GM08714 (cell line): ENCODE measurements around the gene MPIG6B.
A peak's percentile ranks its signal among the peaks of the same experiment; 100 is the strongest.

Experiments used
- H3K4me3 ChIP-seq: fragments of 200-500 bp; sonication (Bioruptor generic); 2 replicates; pipeline ENCODE4 v1.5.1; 2014; ENCODE audit warnings: mild to moderate bottlenecking, low read length, inconsistent platforms
- ZNF274 ChIP-seq: IDR thresholded peaks from 2 replicates; pipeline ENCODE4 v1.6.1; 2012; ENCODE audit warnings: mild to moderate bottlenecking, low read depth, low read length

MPIG6B gene

GRCh38 chr6:31722173-31722572 lies 1.0 kb upstream of the MPIG6B start:
- TF ChIP-seq ZNF274, result no peak
- H3K4me3 ChIP-seq, result no peak overlapping the region

- TF ChIP-seq ZNF274, result no peak
- no peak overlapping the region for H3K4me3 ChIP-seq
Measured at GRCh38 chr6:31723980-31724691, 963 bp downstream of the MPIG6B start.

GRCh38 chr6:31725502-31726350 lies 2.6 kb downstream of the MPIG6B start:
- no peak for TF ChIP-seq ZNF274
- no peak overlapping the region for H3K4me3 ChIP-seq

- TF ChIP-seq ZNF274, result no peak
Measured at GRCh38 chr6:31727034-31727716, 4.0 kb downstream of the MPIG6B start.

GRCh38 chr6:31727717-31728671 lies 4.8 kb downstream of the MPIG6B start:
- TF ChIP-seq ZNF274, result no peak
- no peak overlapping the region for H3K4me3 ChIP-seq

More at GRCh38 chr6:31727034-31727716, 4.0 kb downstream of the MPIG6B start:
- H3K4me3 ChIP-seq, result no peak overlapping the region

GRCh38 chr6:31728767-31729514 lies 5.8 kb downstream of the MPIG6B start, which contains the start of gene DDAH2:
TSS of gene DDAH2 (minus strand) at chr6:31729299. CDS start at chr6:31729161, 138 bp downstream.
- TF ChIP-seq ZNF274, result no peak
- peak within 1 kb of the TSS; percentile 52; the same call in 1 of the 2 replicates for H3K4me3 ChIP-seq

- H3K4me3 ChIP-seq, result peak overlapping the region; percentile 52; the same call in 1 of the 2 replicates
- no peak for TF ChIP-seq ZNF274
Measured at GRCh38 chr6:31729515-31729978, 6.4 kb downstream of the MPIG6B start.

GRCh38 chr6:31729979-31730630 lies 6.9 kb downstream of the MPIG6B start:
- no peak for TF ChIP-seq ZNF274

GRCh38 chr6:31730631-31731086 lies 7.5 kb downstream of the MPIG6B start:
- TF ChIP-seq ZNF274, result no peak
- H3K4me3 ChIP-seq, result no peak overlapping the region; the same call in 1 of the 2 replicates

More at GRCh38 chr6:31729979-31730630, 6.9 kb downstream of the MPIG6B start:
- peak overlapping the region; percentile 52; the same call in 1 of the 2 replicates for H3K4me3 ChIP-seq

- no peak for TF ChIP-seq ZNF274
- no peak overlapping the region for H3K4me3 ChIP-seq
Measured at GRCh38 chr6:31732029-31732428, 8.9 kb downstream of the MPIG6B start.

GRCh38 chr6:31733734-31734133 lies 10.6 kb downstream of the MPIG6B start:
- TF ChIP-seq ZNF274, result no peak
- H3K4me3 ChIP-seq, result peak overlapping the region; percentile 79; the same call in 1 of the 2 replicates
